H1 (cell line): ENCODE data around the gene AUH. TPM values are rescaled to one million over a fixed set of nuclear protein-coding genes. Genes with fewer than 3 reads are reported as not detected.

Experiments used
- ATF2 ChIP-seq: IDR thresholded peaks from 2 replicates; pipeline ENCODE4 v1.6.1; 2012; ENCODE audit warnings: low read length, inconsistent platforms
- polyA plus RNA-seq, 7 experiments: library from polyadenylated mRNA; depleted of rRNA in 3 of 7; stranded (reverse) in 5 of 7; unstranded in 2 of 7; fragments of >200 nt in 5 of 7; fragments of 200-250 nt in 2 of 7; gene quantifications; 1 replicate in 5 of 7; 2 replicates in 1 of 7; 4 replicates in 1 of 7; pipeline versions ENCODE4 v1.2.1 to v1.2.3, GENCODE V29; 2011 to 2013; ENCODE audit warnings: missing spikeins in 2 of 7, mixed read lengths in 2 of 7
- total RNA-seq: library from RNA; stranded (reverse); fragmentation: NEBNext Ultra II Directional; extraction: Animal tissue kit (Norgen Biotek cat#: 25700); gene quantifications from 2 replicates; pipeline ENCODE4 v1.2.1, GENCODE V29; 2021

Gene AUH
- total and polyA plus RNA-seq, 2 of the 8 experiments (the other 6 are each of a cell fraction or from before 2014, with no cell fraction given): 5.8 to 21.9 TPM

GRCh38 chr9:91310037-91310436, 51.7 kb downstream of the AUH start (continued):
- TF ChIP-seq ATF2: no peak
- TF ChIP-seq, all 59 proteins: peak for 0
